ENCODE data around the gene EML4.

DNA sequence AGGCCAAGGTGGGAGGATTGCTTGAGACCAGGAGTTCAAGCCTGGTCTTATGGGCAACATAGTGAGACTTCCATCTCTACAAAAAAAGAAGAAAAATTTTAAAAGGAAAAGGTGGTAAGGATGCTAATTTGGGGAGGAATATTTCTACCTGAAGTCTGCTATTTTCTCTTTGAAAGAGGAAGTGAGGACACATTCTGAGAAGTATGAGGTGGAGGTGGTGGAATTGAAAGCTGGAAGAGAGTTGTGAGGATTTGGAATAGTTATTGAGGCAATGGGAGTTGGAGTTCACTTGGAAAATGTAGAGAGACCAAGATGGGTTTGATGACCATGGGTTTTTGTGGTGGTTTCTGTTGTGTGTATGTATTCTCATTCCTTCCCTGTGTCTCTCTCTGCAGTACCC is 29.3 kb downstream of the EML4 start:
- no peak for TF ChIP-seq POLR2A (IDR thresholded peaks at IDR 0.05)
- TF ChIP-seq, protein P1, sequence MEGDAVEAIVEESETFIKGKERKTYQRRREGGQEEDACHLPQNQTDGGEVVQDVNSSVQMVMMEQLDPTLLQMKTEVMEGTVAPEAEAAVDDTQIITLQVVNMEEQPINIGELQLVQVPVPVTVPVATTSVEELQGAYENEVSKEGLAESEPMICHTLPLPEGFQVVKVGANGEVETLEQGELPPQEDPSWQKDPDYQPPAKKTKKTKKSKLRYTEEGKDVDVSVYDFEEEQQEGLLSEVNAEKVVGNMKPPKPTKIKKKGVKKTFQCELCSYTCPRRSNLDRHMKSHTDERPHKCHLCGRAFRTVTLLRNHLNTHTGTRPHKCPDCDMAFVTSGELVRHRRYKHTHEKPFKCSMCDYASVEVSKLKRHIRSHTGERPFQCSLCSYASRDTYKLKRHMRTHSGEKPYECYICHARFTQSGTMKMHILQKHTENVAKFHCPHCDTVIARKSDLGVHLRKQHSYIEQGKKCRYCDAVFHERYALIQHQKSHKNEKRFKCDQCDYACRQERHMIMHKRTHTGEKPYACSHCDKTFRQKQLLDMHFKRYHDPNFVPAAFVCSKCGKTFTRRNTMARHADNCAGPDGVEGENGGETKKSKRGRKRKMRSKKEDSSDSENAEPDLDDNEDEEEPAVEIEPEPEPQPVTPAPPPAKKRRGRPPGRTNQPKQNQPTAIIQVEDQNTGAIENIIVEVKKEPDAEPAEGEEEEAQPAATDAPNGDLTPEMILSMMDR (IDR thresholded peaks at IDR 0.05), result no peak
